Measurements from ENCODE around the gene CPNE5. TPM values are rescaled to one million over a fixed set of nuclear protein-coding genes. Genes with fewer than 3 reads are reported as not detected.

CPNE5 gene
- total RNA-seq, 1 donor from 2014 or later: not detected

GRCh38 chr6:36772397-36772796, 66.8 kb downstream of the CPNE5 start:
- no peak for DNase-seq (ENCODE audit: extremely low spot score, unreplicated experiment)
- Mint-ChIP-seq H3K4me3 (ENCODE audit: unreplicated experiment) (no peak overlapping the region), H3K36me3 (ENCODE audit: unreplicated experiment) (no peaks in the 10 kb centered on the region), H3K27me3 (ENCODE audit: unreplicated experiment) (peaks cover 19% of the 10 kb centered on the region), H3K4me1 (ENCODE audit: unreplicated experiment) (peaks cover 10% of the 10 kb centered on the region), H3K27ac (ENCODE audit: unreplicated experiment) (no peak overlapping the region), H3K9me3 (ENCODE audit: unreplicated experiment) (no peaks in the 10 kb centered on the region)
- TF ChIP-seq CTCF (IDR thresholded peaks at IDR 0.05): no peak

GRCh38 chr6:36771145-36771544, 68.1 kb downstream of the CPNE5 start:
- no peak overlapping the region for H3K27ac Mint-ChIP-seq (ENCODE audit: unreplicated experiment)

GRCh38 chr6:36769676-36770499, 69.4 kb downstream of the CPNE5 start:
- H3K36me3 Mint-ChIP-seq (ENCODE audit: unreplicated experiment): no peaks in the 10 kb centered on the region
- H3K27ac Mint-ChIP-seq (ENCODE audit: unreplicated experiment): no peak overlapping the region
- H3K4me1 Mint-ChIP-seq (ENCODE audit: unreplicated experiment): peaks cover 14% of the 10 kb centered on the region
- no peak for TF ChIP-seq CTCF (IDR thresholded peaks at IDR 0.05)
- no peak for DNase-seq (ENCODE audit: extremely low spot score, unreplicated experiment)
- no peaks in the 10 kb centered on the region for H3K9me3 Mint-ChIP-seq (ENCODE audit: unreplicated experiment)
- peaks cover 6% of the 10 kb centered on the region for H3K27me3 Mint-ChIP-seq (ENCODE audit: unreplicated experiment)
- no peak overlapping the region for H3K4me3 Mint-ChIP-seq (ENCODE audit: unreplicated experiment)

More at GRCh38 chr6:36771145-36771544, 68.1 kb downstream of the CPNE5 start:
- Mint-ChIP-seq H3K27me3 (ENCODE audit: unreplicated experiment) (peaks cover 10% of the 10 kb centered on the region), H3K4me3 (ENCODE audit: unreplicated experiment) (no peak overlapping the region), H3K36me3 (ENCODE audit: unreplicated experiment) (no peaks in the 10 kb centered on the region), H3K9me3 (ENCODE audit: unreplicated experiment) (no peaks in the 10 kb centered on the region), H3K4me1 (ENCODE audit: unreplicated experiment) (peaks cover 9% of the 10 kb centered on the region)
- DNase-seq (ENCODE audit: extremely low spot score, unreplicated experiment): no peak
- no peak for TF ChIP-seq CTCF (IDR thresholded peaks at IDR 0.05)

GRCh38 chr6:36769183-36769675, 70.0 kb downstream of the CPNE5 start:
- peaks cover 2% of the 10 kb centered on the region for H3K27me3 Mint-ChIP-seq (ENCODE audit: unreplicated experiment)
- no peak for DNase-seq (ENCODE audit: extremely low spot score, unreplicated experiment)
- H3K27ac Mint-ChIP-seq (ENCODE audit: unreplicated experiment): no peak overlapping the region
- TF ChIP-seq CTCF (IDR thresholded peaks at IDR 0.05): no peak
- peaks cover 14% of the 10 kb centered on the region for H3K4me1 Mint-ChIP-seq (ENCODE audit: unreplicated experiment)
- H3K4me3 Mint-ChIP-seq (ENCODE audit: unreplicated experiment): no peak overlapping the region
- H3K9me3 Mint-ChIP-seq (ENCODE audit: unreplicated experiment): no peaks in the 10 kb centered on the region
- no peaks in the 10 kb centered on the region for H3K36me3 Mint-ChIP-seq (ENCODE audit: unreplicated experiment)

- Mint-ChIP-seq H3K4me1 (ENCODE audit: unreplicated experiment) (peaks cover 14% of the 10 kb centered on the region), H3K27ac (ENCODE audit: unreplicated experiment) (no peak overlapping the region)
Measured at GRCh38 chr6:36766399-36766945, 72.8 kb downstream of the CPNE5 start.

More at GRCh38 chr6:36766399-36766945, 72.8 kb downstream of the CPNE5 start:
- Mint-ChIP-seq H3K9me3 (ENCODE audit: unreplicated experiment) (no peaks in the 10 kb centered on the region), H3K4me3 (ENCODE audit: unreplicated experiment) (no peak overlapping the region), H3K27me3 (ENCODE audit: unreplicated experiment) (no peaks in the 10 kb centered on the region), H3K36me3 (ENCODE audit: unreplicated experiment) (no peaks in the 10 kb centered on the region)
- no peak for TF ChIP-seq CTCF (IDR thresholded peaks at IDR 0.05)
- no peak for DNase-seq (ENCODE audit: extremely low spot score, unreplicated experiment)
